Measurements from ENCODE around the gene OLA1. TPM values are rescaled to one million over a fixed set of nuclear protein-coding genes. Genes with fewer than 3 reads are reported as not detected.

Gene OLA1
- total and polyA plus RNA-seq, 2 of the 4 experiments (the other 2 are of a cell fraction): 54.7 to 71.2 TPM

- intact Hi-C loops (cut with micrococcal nuclease): no loop called here
- no peak overlapping the region for H2AK9ac ChIP-seq (replicated peaks; ENCODE audit: low read depth, low read length, poor library complexity)
- H3K9me1 ChIP-seq (ENCODE audit: insufficient read depth, low read length): no peaks in the 10 kb centered on the region; the same call in 1 of the 2 replicates
- H2BK15ac ChIP-seq (ENCODE audit: low read depth, low read length): no peak overlapping the region
- H3K56ac ChIP-seq (ENCODE audit: extremely low read depth, insufficient read depth, low read length): no peak overlapping the region
- H3K4me1 ChIP-seq (ENCODE audit: control insufficient read depth, insufficient read depth, low read length): no peaks in the 10 kb centered on the region
- H3K4me3 ChIP-seq (ENCODE audit: insufficient read depth, low read depth, low read length): no peak overlapping the region
- no peak overlapping the region for H3K4me2 ChIP-seq (ENCODE audit: low read depth, low read length)
- H3K9ac ChIP-seq (ENCODE audit: low read depth, low read length): no peak overlapping the region
- no peak overlapping the region for H3K23ac ChIP-seq (ENCODE audit: low read depth, low read length)
- DNase-seq (no peak), ATAC-seq (ENCODE audit: low read depth) (no peak)
- no peak overlapping the region for H2AK5ac ChIP-seq (ENCODE audit: low read depth, low read length)
- no peaks in the 10 kb centered on the region for H3K27me3 ChIP-seq (ENCODE audit: control insufficient read depth, insufficient read depth, low read length)
- no peak overlapping the region for H3K27ac ChIP-seq (ENCODE audit: insufficient read depth, low read length)
- dilution Hi-C loops (cut with HindIII; ENCODE audit: low sequenced_read_pairs, unreplicated experiment): no loop called here
- H3K18ac ChIP-seq (ENCODE audit: low read depth, low read length): no peak overlapping the region
- no peaks in the 10 kb centered on the region for H4K20me1 ChIP-seq (ENCODE audit: insufficient read depth, low read length)
- POLR2A ChIA-PET (ENCODE audit: unreplicated experiment): no interaction called here
- H3K36me3 ChIP-seq (ENCODE audit: control insufficient read depth, insufficient read depth, low read length): 0 out of 2 replicates have a peak, but pooled peaks cover 1% of the 10 kb centered on the region
- no peak overlapping the region for H4K8ac ChIP-seq (ENCODE audit: low read depth in 2 of 2, low read length in 2 of 2)
- no peak overlapping the region for H2AFZ ChIP-seq (replicated peaks; ENCODE audit: low read length, poor library complexity)
- H2BK5ac ChIP-seq (ENCODE audit: low read depth, low read length, poor library complexity, severe bottlenecking): no peak overlapping the region
- no peak overlapping the region for H2BK120ac ChIP-seq (ENCODE audit: low read depth, low read length)
- H4K5ac ChIP-seq (ENCODE audit: low read depth, low read length): no peak overlapping the region
- in situ Hi-C loops (cut with MboI; ENCODE audit: low sequenced_read_pairs): no loop called here
- H3K4ac ChIP-seq (ENCODE audit: low read depth, low read length): no peak overlapping the region
- H4K91ac ChIP-seq (ENCODE audit: insufficient read depth, low read depth, low read length): no peak overlapping the region
- no TSS peak for BruUV-seq (replicated peaks)
- TF ChIP-seq FOS (IDR thresholded peaks at IDR 0.05; ENCODE audit: low read depth, low read length) (no peak), CHD1 (IDR thresholded peaks at IDR 0.05; ENCODE audit: low read depth, low read length) (no peak), RAD21 (IDR thresholded peaks at IDR 0.05; ENCODE audit: low read length) (no peak), USF2 (IDR thresholded peaks at IDR 0.05; ENCODE audit: low read depth, low read length) (no peak)
- CTCF ChIA-PET: no interaction called here
- no CpG with 5 or more reads among the region's 2 CpGs for WGBS, 2 experiments (ENCODE audit: extremely low coverage in 2 of 2, insufficient read length in 1 of 2)
- H3K79me1 ChIP-seq (ENCODE audit: low read depth in 1 of 2, low read length in 2 of 2): peaks cover 6 to 20% of the 10 kb centered on the region in 2 experiments
- H2BK20ac ChIP-seq (ENCODE audit: low read depth, low read length): no peak overlapping the region
- no peak overlapping the region for H3K14ac ChIP-seq (replicated peaks; ENCODE audit: low read depth, low read length)
- no peaks in the 10 kb centered on the region for H3K9me3 ChIP-seq (ENCODE audit: control insufficient read depth, insufficient read depth, low read length)
These were observed 37.5 kb downstream of the OLA1 start for GRCh38 chr2:174210862-174211261.

All from IMR-90 (cell line).